A673 (cell line): ENCODE results near the gene FLNC.

Source experiments
- CTCF ChIP-seq: fragments of 300-800, 200-600 bp; sonication (generic); conservative IDR thresholded peaks from 2 replicates; pipeline ENCODE4 v1.5.1; 2017; ENCODE audit warnings: low read depth, mild to moderate bottlenecking, antibody characterized with exemption, low read length, moderate library complexity, mixed read lengths
- EZH2 ChIP-seq: fragments of 200-600 bp; sonication (generic); IDR thresholded peaks from 2 replicates; pipeline ENCODE4 v1.6.1; 2017; ENCODE audit warnings: borderline replicate concordance, low read depth, mild to moderate bottlenecking, mixed read lengths, antibody characterized with exemption, low read length; ENCODE audit not compliant: poor library complexity, severe bottlenecking

GRCh38 chr7:128873234-128873633, 43.0 kb downstream of the FLNC start:
- TF ChIP-seq CTCF (no peak), EZH2 (no peak)
